MG63 (cell line): Measurements from ENCODE around the gene ST6GALNAC2. TPM values are rescaled to one million over a fixed set of nuclear protein-coding genes. Genes with fewer than 3 reads are reported as not detected.
A peak's percentile ranks its signal among the peaks of the same experiment; 100 is the strongest.
"Not testable (repeated sequence)": the region's sequence is repeated elsewhere in the genome, so short reads cannot be mapped to it uniquely, and the experiment has no call there.

Experiments
- DNase-seq: peaks from one replicate; pipeline ENCODE4 v3.0.0-alpha.2; 2020
- H3K27me3 ChIP-seq: fragments of 250-450 bp; sonication (Bioruptor Pico); 2 replicates; pipeline ENCODE4 v1.5.1; 2020; ENCODE audit warnings: mild to moderate bottlenecking, moderate library complexity
- H3K36me3 ChIP-seq: fragments of 250-450 bp; sonication (Bioruptor Pico); 2 replicates; pipeline ENCODE4 v1.5.1; 2020; ENCODE audit warnings: mild to moderate bottlenecking, moderate library complexity
- H3K4me3 ChIP-seq: fragments of 250-450 bp; sonication (Bioruptor Pico); 2 replicates; pipeline ENCODE4 v1.5.1; 2020; ENCODE audit warnings: mild to moderate bottlenecking, moderate library complexity
- H3K9me3 ChIP-seq: fragments of 250-450 bp; sonication (Bioruptor Pico); 2 replicates; pipeline ENCODE4 v1.5.1; 2020; ENCODE audit warnings: mild to moderate bottlenecking, moderate library complexity
- total RNA-seq: library from RNA; depleted of rRNA; stranded (reverse); fragments of >200 nt; shearing (Covaris generic); gene quantifications from 2 replicates; pipeline ENCODE4 v1.2.3, GENCODE V29; 2014; ENCODE audit warnings: low replicate concordance

Gene ST6GALNAC2
- total RNA-seq, 1 experiment from 2014 or later = 0.30 TPM

GRCh38 chr17:76564991-76565727, 20.5 kb downstream of the ST6GALNAC2 start:
- H3K36me3 ChIP-seq = peaks cover 56% of the 10 kb centered on the region

GRCh38 chr17:76563359-76563758, 22.3 kb downstream of the ST6GALNAC2 start:
- H3K27me3 ChIP-seq, DNase-seq, H3K4me3 ChIP-seq, H3K9me3 ChIP-seq: not testable (repeated sequence)
- H3K36me3 ChIP-seq = peaks cover 74% of the 10 kb centered on the region

More at GRCh38 chr17:76564991-76565727, 20.5 kb downstream of the ST6GALNAC2 start:
- not testable (repeated sequence) for DNase-seq, H3K4me3 ChIP-seq, H3K9me3 ChIP-seq, H3K27me3 ChIP-seq

- Histone ChIP-seq H3K36me3 (peaks cover 80% of the 10 kb centered on the region), H3K9me3 (no peaks in the 10 kb centered on the region), H3K27me3 (no peaks in the 10 kb centered on the region), H3K4me3 (no peak overlapping the region)
- peak; percentile 97 for DNase-seq
These were observed 22.9 kb downstream of the ST6GALNAC2 start for GRCh38 chr17:76562734-76563148.

GRCh38 chr17:76561799-76562268, 23.8 kb downstream of the ST6GALNAC2 start:
- Histone ChIP-seq H3K27me3 (no peaks in the 10 kb centered on the region), H3K4me3 (peak overlapping the region; percentile 90), H3K36me3 (peaks cover 73% of the 10 kb centered on the region), H3K9me3 (no peaks in the 10 kb centered on the region)
- DNase-seq = no peak

GRCh38 chr17:76561332-76561731, 24.3 kb downstream of the ST6GALNAC2 start:
- H3K27me3 ChIP-seq = no peaks in the 10 kb centered on the region
- H3K9me3 ChIP-seq = no peaks in the 10 kb centered on the region
- DNase-seq = no peak
- H3K4me3 ChIP-seq = peak overlapping the region; percentile 90
- peaks cover 70% of the 10 kb centered on the region for H3K36me3 ChIP-seq

- Histone ChIP-seq H3K9me3 (no peaks in the 10 kb centered on the region), H3K4me3 (peak overlapping the region; percentile 90), H3K27me3 (no peaks in the 10 kb centered on the region), H3K36me3 (peaks cover 65% of the 10 kb centered on the region)
- DNase-seq = no peak
These were observed 24.8 kb downstream of the ST6GALNAC2 start for GRCh38 chr17:76560877-76561221.

GRCh38 chr17:76560036-76560876, 25.4 kb downstream of the ST6GALNAC2 start:
- Histone ChIP-seq H3K9me3 (no peaks in the 10 kb centered on the region), H3K36me3 (peaks cover 62% of the 10 kb centered on the region), H3K4me3 (peak overlapping the region; percentile 90), H3K27me3 (no peaks in the 10 kb centered on the region)
- DNase-seq = no peak

- H3K4me3 ChIP-seq = peak overlapping the region; percentile 90
- not testable (repeated sequence) for H3K27me3 ChIP-seq, DNase-seq, H3K9me3 ChIP-seq
- H3K36me3 ChIP-seq = peaks cover 57% of the 10 kb centered on the region
These were observed 26.2 kb downstream of the ST6GALNAC2 start for GRCh38 chr17:76559460-76559859.

GRCh38 chr17:76558198-76559095, 27.2 kb downstream of the ST6GALNAC2 start:
- Histone ChIP-seq H3K9me3 (no peaks in the 10 kb centered on the region), H3K4me3 (peak overlapping the region; percentile 90), H3K36me3 (peaks cover 54% of the 10 kb centered on the region), H3K27me3 (no peaks in the 10 kb centered on the region)
- no peak for DNase-seq

- H3K4me3 ChIP-seq = peak overlapping the region; percentile 90
- peak; percentile 96 for DNase-seq
- H3K36me3 ChIP-seq = peaks cover 48% of the 10 kb centered on the region
- no peaks in the 10 kb centered on the region for H3K9me3 ChIP-seq
- H3K27me3 ChIP-seq = no peaks in the 10 kb centered on the region
These were observed 28.1 kb downstream of the ST6GALNAC2 start for GRCh38 chr17:76557368-76558197.

GRCh38 chr17:76556765-76557367, 28.8 kb downstream of the ST6GALNAC2 start:
- Histone ChIP-seq H3K36me3 (peaks cover 44% of the 10 kb centered on the region), H3K4me3 (peak overlapping the region; percentile 90), H3K27me3 (no peaks in the 10 kb centered on the region), H3K9me3 (no peaks in the 10 kb centered on the region)
- no peak for DNase-seq

GRCh38 chr17:76554131-76554530, 31.5 kb downstream of the ST6GALNAC2 start:
- no peaks in the 10 kb centered on the region for H3K27me3 ChIP-seq
- H3K4me3 ChIP-seq = no peak overlapping the region
- H3K9me3 ChIP-seq = no peaks in the 10 kb centered on the region
- no peak for DNase-seq
- H3K36me3 ChIP-seq = peaks cover 17% of the 10 kb centered on the region

- no peak for DNase-seq
- no peaks in the 10 kb centered on the region for H3K9me3 ChIP-seq
- H3K36me3 ChIP-seq = peaks cover 9% of the 10 kb centered on the region
These were observed 32.3 kb downstream of the ST6GALNAC2 start for GRCh38 chr17:76553178-76553908.

GRCh38 chr17:76551685-76552084, 34.0 kb downstream of the ST6GALNAC2 start:
- DNase-seq = no peak
- Histone ChIP-seq H3K9me3 (no peaks in the 10 kb centered on the region), H3K27me3 (no peaks in the 10 kb centered on the region), H3K4me3 (no peak overlapping the region), H3K36me3 (peaks cover 2% of the 10 kb centered on the region; the same call in 1 of the 2 replicates)

More at GRCh38 chr17:76553178-76553908, 32.3 kb downstream of the ST6GALNAC2 start:
- Histone ChIP-seq H3K4me3 (no peak overlapping the region), H3K27me3 (no peaks in the 10 kb centered on the region)
